AG09309 (cell line): ENCODE results near the gene RAB40A.

Experiments used
- DNase-seq: peaks from one replicate; pipeline ENCODE4 v3.0.0-alpha.2; 2010; ENCODE audit warnings: low read depth
- H3K4me3 ChIP-seq: 2 replicates; pipeline ENCODE4 v1.5.1; 2011; ENCODE audit warnings: mild to moderate bottlenecking, low read depth, low read length, moderate library complexity; ENCODE audit not compliant: control insufficient read depth
- TF ChIP-seq, protein P1 (sequence below): IDR thresholded peaks from 2 replicates; pipeline ENCODE4 v1.5.1; 2011; ENCODE audit warnings: mild to moderate bottlenecking, low read depth, low read length, inconsistent platforms; ENCODE audit not compliant: insufficient read depth, control insufficient read depth; ENCODE audit errors: missing control alignments

The RAB40A gene, protein sequence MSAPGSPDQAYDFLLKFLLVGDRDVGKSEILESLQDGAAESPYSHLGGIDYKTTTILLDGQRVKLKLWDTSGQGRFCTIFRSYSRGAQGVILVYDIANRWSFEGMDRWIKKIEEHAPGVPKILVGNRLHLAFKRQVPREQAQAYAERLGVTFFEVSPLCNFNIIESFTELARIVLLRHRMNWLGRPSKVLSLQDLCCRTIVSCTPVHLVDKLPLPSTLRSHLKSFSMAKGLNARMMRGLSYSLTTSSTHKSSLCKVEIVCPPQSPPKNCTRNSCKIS

DNA sequence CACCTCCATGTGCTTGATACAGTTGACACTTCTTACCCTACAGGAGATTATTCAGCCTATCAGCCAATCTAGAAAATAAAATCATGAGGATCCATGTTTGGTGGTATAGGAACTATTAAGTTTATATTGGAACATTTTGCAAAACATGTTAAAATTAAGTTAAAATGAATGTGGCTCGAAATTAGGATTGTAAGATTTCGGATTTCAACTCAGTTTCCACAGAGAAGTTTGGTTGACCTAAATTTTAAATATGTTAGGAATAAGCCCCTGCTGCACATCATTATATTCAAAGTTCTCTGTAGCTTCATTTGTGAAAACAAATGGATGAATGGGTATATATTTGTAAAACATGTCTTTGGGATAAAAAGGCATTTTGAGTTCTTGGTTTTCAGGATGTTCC is at the start of gene RAB40A:
TSS of gene RAB40A (minus strand) at position 101 of the 400 bp plus-strand sequence. CDS start 18,733 bp downstream, outside the sequence.
- no peak within 1 kb of the TSS for H3K4me3 ChIP-seq
- TF ChIP-seq, protein P1, sequence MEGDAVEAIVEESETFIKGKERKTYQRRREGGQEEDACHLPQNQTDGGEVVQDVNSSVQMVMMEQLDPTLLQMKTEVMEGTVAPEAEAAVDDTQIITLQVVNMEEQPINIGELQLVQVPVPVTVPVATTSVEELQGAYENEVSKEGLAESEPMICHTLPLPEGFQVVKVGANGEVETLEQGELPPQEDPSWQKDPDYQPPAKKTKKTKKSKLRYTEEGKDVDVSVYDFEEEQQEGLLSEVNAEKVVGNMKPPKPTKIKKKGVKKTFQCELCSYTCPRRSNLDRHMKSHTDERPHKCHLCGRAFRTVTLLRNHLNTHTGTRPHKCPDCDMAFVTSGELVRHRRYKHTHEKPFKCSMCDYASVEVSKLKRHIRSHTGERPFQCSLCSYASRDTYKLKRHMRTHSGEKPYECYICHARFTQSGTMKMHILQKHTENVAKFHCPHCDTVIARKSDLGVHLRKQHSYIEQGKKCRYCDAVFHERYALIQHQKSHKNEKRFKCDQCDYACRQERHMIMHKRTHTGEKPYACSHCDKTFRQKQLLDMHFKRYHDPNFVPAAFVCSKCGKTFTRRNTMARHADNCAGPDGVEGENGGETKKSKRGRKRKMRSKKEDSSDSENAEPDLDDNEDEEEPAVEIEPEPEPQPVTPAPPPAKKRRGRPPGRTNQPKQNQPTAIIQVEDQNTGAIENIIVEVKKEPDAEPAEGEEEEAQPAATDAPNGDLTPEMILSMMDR = no peak
- DNase-seq = no peak

DNA sequence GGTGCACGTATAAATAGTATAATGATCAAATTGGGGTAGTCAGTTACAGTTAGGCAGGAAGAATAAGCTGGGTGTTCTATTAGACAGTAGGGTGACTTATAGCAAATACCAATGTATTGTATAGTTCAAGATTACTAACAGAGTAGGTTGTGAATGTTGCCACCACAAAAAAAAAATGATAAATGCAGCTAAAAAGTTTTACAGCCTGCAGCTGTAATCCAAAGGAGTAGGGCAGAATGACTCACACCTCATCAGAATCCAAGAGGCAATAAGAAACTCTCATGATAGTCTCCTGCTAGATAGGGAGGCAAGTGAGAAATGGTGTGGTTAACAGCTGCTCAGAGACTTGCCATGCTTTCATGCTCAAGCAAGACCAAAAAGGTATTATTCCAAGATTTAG is 46.5 kb upstream of the RAB40A start:
- TF ChIP-seq, protein P1 = no peak
- H3K4me3 ChIP-seq = no peak overlapping the region
- peak; percentile 52 for DNase-seq

DNA sequence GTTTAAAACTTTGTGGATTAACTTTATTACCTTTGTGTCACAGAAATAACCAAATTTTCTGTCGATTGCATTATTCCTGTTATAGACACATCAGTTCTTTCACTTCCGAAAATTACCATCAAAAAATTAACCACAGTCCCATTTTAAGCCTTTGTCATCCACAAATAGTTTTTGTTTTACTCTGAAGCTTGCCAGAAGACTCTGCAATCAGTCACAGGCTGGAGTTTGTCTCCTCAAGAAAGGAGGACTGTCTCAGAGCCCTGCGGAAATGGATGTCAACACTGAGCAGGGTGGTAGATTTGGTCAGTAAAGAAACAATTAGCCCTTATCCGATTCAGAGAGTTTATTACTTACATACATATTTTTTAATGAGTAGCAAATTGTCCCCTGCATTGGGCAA is 45.9 kb upstream of the RAB40A start:
- H3K4me3 ChIP-seq = no peak overlapping the region
- no peak for DNase-seq
- TF ChIP-seq, protein P1 = no peak

DNA sequence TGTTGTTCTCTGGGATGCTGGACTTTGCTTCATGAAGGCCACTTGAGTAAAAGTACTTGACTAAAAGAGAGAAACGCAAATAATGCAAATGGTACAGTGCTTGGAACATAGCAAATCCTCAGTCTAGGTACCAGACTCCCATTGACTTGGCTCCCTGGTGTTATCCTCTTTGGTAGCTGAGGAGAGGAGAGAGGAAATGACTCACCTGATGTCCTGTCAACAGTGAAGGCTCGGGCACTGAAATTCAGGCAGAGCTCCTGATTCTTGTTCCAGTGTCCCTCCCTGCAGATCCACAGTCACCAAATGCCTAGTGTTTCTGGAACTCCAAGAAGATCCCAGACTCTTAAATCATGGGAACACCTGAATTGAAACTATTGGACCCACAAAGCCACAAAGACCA is 43.5 kb upstream of the RAB40A start:
- no peak for DNase-seq
- no peak overlapping the region for H3K4me3 ChIP-seq
- TF ChIP-seq, protein P1 = no peak

DNA sequence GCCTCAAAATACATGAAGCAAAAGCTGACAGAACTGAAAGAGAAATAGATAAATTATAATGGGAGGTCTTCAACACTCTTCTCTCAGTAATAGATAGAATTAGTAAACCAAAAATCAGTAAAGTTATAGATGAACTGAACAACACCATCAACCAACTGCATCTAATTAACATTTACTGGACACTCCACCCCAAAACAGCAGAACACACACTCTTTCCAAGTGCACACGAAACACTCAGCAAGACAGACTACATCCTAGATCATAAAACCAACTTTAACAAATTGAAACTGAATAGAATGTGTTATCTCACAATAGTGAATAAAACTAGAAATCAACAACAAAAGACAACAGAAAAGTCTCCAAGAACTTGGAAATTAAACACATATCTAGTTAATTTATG is 41.0 kb upstream of the RAB40A start:
- no peak for DNase-seq
- TF ChIP-seq, protein P1 = no peak
- no peak overlapping the region for H3K4me3 ChIP-seq

DNA sequence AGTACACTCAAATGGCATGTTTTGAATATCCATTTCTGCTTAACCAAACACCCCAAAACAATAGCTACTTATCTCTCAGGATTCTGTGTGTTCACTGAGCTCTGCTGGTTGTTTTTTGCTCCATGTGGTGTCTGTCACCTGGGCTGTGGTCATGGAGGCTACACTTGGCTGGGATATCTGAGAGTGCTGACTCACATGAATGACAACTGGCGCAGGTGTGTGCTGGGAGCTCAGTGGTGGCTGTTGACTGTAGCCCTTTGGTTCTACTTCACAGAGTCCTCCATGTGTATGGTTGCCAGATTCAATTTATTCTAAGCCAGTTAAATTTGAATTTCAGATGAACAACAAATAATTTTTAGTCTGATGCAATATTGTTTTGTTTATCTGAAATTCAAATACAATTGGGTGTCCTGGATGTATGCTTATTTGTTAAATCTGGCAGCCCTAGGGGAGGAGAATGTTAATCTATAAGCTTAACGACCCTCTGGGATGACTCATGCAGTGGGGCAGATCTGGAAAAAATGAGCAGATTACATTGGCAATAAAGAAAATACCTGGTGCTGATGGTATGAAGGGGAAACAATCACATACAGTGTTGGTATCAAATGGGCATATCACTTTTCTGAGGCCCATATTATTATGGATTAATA is 37.8 kb upstream of the RAB40A start:
- H3K4me3 ChIP-seq = no peak overlapping the region
- TF ChIP-seq, protein P1 = no peak
- DNase-seq = no peak
